ENCODE data around the gene ENTPD6.

- TF ChIP-seq CTCF (IDR thresholded peaks at IDR 0.05) (no peak), POLR2A (IDR thresholded peaks at IDR 0.05) (no peak), POLR2AphosphoS5 (IDR thresholded peaks at IDR 0.05) (no peak)
Measured at GRCh38 chr20:25273541-25274358, 78.2 kb downstream of the ENTPD6 start.

Measured in breast epithelium (tissue), 3 donors.